GM11168 (cell line): ENCODE measurements around the gene TFEB.

ENCODE experiments used
- in situ Hi-C: fragments of 300-500 bp; cut with MboI; formaldehyde crosslinking; loops from one replicate; pipeline ENCODE4 v1.12.0; 2022; ENCODE audit warnings: low sequenced_read_pairs; ENCODE audit not compliant: unreplicated experiment

Gene TFEB

GRCh38 chr6:41680182-41680965 lies 55.0 kb downstream of the TFEB start:
- in situ Hi-C loops = no loop called here

GRCh38 chr6:41679696-41680095 lies 55.7 kb downstream of the TFEB start:
- in situ Hi-C loops = no loop called here

- in situ Hi-C loops = no loop called here
These were observed 56.8 kb downstream of the TFEB start for GRCh38 chr6:41678511-41679084.

- in situ Hi-C loops = no loop called here
These were observed 58.1 kb downstream of the TFEB start for GRCh38 chr6:41677124-41677921.

GRCh38 chr6:41676431-41676830 lies 59.0 kb downstream of the TFEB start:
- in situ Hi-C loops = no loop called here

- in situ Hi-C loops = no loop called here
These were observed 59.4 kb downstream of the TFEB start for GRCh38 chr6:41675992-41676391.

- in situ Hi-C loops = no loop called here
These were observed 60.1 kb downstream of the TFEB start for GRCh38 chr6:41675176-41675775.

GRCh38 chr6:41674231-41675000 lies 61.0 kb downstream of the TFEB start:
- in situ Hi-C loops = no loop called here

- in situ Hi-C loops = no loop called here
These were observed 61.8 kb downstream of the TFEB start for GRCh38 chr6:41673704-41674000.

GRCh38 chr6:41672816-41673703 lies 62.3 kb downstream of the TFEB start:
- in situ Hi-C loops = no loop called here

- in situ Hi-C loops = no loop called here
These were observed 63.4 kb downstream of the TFEB start for GRCh38 chr6:41672016-41672415.

- in situ Hi-C loops = no loop called here
These were observed 64.0 kb downstream of the TFEB start for GRCh38 chr6:41671376-41671775.

- in situ Hi-C loops = no loop called here
These were observed 64.6 kb downstream of the TFEB start for GRCh38 chr6:41670703-41671360.

GRCh38 chr6:41668968-41669367 lies 66.4 kb downstream of the TFEB start:
- in situ Hi-C loops = no loop called here

GRCh38 chr6:41667195-41667594 lies 68.2 kb downstream of the TFEB start:
- in situ Hi-C loops = no loop called here

GRCh38 chr6:41664271-41664670 lies 71.1 kb downstream of the TFEB start:
- in situ Hi-C loops = no loop called here

- in situ Hi-C loops = no loop called here
These were observed 71.8 kb downstream of the TFEB start for GRCh38 chr6:41663568-41663967.

- in situ Hi-C loops = no loop called here
These were observed 75.5 kb downstream of the TFEB start for GRCh38 chr6:41659935-41660334.

GRCh38 chr6:41658636-41659035 lies 76.8 kb downstream of the TFEB start:
- in situ Hi-C loops = no loop called here
